GM20431 (cell line): ENCODE measurements around the gene DCLK2.

Source experiments
- in situ Hi-C: fragments of 300-500 bp; cut with MseI, MboI; formaldehyde crosslinking; loops from one replicate; pipeline ENCODE4 v1.15.0; 2020; ENCODE audit warnings: low sequenced_read_pairs; ENCODE audit not compliant: unreplicated experiment

The DCLK2 gene

DNA sequence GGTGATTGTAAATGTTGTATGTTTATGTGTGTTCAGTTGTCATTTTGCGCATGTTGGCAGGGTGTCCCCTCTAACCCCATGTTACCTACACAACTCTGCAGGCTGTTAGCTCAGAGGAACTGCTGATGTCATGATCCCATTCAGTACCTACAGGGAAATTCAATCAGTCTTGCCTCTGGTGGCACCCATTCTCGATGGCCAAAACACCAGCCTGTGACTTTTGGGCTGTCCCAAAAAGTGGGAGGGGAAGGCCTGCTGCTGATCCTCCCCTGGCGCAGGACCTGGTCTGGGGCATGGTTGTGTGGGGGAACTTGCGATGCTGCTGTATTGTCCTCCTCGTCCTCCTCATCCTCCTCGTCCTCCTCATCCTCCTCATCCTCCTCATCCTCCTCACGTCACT, 174.5 kb downstream of the DCLK2 start:
- in situ Hi-C loops, result no loop called here

DNA sequence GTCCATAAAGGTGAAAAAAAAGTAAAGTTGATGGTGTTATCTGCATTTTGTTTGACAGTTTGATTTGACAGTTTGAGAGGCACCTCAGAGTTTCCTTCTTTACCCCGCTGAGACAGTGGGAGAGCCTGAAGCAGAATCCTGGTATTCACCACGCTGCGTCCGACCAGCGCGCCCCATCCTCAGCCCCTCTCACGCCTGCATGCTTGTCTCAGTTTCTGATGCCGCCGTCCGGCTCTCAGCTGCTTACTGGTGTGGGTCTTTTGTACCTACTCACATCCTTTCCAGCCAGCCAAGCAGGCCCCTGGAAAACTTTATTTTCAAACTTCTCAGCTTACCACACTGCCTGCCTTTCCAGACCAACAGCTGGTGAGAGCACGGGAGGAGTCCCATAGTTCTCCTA, 175.2 kb downstream of the DCLK2 start:
- in situ Hi-C loops, result no loop called here

DNA sequence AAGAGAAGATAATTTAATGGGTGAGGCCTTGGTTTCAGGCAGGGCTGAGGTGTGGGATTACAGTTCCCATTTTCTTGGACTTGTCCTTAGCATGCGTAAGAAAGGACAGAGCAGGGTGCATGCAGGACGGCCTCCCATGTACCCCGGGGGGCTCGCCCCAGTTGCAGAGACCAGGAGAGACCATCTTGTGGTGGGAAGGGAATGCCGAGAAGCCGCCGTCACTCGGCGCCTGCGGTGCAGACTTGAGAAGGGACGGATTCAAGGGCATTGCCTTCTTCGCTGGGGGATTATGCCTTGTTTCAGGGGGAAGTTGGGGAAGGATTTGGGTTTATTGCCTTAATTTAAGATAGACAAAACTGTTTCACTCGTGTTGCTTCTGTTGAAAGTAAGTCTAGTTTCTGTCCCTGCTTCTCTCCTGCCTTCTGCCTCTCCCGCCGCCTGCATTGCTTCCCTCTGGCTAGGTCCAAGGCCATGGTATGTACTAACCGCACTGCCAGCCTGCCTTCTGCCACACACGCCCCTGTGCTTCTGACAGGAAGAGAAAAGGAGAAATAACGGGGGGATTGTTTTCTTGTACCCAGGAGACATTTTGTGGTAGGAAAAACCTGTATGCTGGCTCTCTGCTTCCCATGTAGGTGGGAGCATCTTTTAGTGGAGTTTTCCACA, 175.9 kb downstream of the DCLK2 start:
- in situ Hi-C loops, result no loop called here

DNA sequence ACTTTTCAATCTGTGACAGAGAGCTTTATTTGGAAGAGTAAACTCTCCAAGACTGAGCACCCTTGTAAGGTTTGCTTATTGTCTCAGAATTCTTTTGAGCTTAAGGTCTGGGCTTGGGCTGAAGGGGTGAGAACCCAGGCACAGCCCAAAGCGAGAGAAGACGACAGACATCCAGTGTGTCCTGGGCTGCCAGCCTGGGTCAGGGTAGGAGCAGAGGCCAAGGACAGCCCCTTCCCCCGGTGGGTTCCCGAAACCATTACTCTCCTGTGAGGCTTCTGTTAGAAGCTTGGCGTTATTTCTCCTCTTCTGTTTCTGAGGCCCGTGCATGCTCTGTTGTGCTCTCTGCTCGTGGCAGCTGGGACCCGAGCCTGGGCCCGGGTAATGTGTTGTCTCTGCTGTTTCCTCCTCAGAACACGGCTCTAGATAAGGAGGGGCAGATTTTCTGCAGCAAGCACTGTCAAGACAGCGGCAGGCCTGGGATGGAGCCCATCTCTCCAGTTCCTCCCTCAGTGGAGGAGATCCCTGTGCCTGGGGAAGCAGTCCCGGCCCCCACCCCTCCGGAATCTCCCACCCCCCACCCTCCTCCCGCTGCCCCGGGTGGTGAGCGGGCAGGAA, 177.5 kb downstream of the DCLK2 start:
- in situ Hi-C loops, result no loop called here

DNA sequence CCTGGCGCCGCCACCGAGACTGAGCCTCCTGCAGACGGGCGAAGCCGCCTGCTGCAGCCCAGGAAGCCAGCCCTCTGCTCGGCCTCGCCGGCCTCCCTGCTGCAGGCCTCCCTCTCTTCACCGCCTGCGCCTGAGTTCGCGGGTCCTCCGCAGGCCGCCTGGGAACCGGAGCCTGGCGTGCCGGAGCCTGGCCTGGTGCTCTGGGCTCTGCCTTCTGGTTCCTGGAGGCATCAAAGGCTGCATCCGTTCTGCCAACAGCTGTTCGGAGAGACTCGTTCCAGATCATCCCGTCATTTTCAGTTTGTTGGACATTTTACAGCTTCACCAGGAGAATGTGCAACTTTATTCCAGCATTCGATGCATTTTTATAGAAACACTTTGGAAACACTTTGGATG, 178.0 kb downstream of the DCLK2 start:
- in situ Hi-C loops, result no loop called here

DNA sequence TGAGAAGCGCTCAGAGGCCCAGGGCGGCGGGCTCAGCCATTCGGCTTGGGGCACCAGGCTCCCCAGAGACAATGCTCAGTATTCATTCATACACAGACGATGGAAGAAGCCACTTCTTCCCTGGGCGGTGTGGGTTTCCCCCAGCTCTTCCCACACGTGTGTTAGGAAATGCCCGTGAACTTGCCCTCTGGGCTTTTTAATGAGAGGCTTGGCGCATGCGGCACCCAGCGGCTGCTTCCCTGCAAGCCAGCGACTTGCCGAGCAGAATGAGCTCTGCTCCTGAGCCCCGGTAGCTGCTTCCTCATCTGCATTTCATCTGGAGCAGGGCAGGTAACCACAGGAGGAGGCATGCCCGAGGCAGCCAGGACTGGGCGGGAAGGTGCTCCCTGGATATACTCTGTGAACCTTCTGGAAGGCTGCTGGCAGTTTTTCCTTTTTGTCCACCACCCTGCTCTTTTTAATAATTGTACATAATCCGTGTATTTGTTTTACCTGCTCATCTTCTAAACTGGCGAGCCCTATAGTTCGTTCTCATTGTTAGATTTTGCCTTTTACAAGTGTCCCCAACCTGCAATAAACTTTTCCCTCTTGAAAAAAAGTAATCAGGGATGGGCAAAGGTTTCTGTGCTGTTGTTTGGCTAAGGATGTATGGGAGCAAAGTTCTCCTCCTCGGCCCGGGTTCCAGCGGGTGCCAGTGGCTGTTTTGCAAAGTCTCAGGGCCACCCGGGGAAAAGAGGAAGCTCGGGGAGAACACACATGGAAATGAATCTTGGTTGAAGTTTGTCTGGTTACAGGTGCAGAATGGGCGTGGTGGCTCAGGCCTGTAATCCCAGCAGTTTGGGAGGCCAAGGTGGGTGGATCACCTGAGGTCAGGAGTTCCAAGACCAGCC, 178.8 kb downstream of the DCLK2 start:
- in situ Hi-C loops, result no loop called here

DNA sequence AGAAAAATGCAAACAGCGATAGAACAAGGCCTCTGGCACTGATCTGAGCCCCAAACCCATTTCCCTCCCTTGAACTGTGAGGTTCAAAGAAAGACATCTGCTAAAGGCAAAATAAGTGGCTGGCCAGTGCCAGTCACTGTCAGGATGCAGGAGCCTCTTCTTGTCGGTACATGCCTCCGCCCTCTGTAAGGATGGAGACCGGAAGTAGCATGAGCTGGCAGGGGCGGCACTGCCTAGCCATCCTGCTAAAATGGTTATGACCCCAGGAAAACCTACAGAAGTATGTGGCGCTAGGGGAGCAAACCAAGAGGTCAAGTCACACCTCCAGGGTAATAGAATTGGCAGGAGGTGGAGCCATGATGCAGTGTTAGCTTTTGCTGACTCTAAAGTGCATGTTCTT, 180.3 kb downstream of the DCLK2 start:
- in situ Hi-C loops, result no loop called here

DNA sequence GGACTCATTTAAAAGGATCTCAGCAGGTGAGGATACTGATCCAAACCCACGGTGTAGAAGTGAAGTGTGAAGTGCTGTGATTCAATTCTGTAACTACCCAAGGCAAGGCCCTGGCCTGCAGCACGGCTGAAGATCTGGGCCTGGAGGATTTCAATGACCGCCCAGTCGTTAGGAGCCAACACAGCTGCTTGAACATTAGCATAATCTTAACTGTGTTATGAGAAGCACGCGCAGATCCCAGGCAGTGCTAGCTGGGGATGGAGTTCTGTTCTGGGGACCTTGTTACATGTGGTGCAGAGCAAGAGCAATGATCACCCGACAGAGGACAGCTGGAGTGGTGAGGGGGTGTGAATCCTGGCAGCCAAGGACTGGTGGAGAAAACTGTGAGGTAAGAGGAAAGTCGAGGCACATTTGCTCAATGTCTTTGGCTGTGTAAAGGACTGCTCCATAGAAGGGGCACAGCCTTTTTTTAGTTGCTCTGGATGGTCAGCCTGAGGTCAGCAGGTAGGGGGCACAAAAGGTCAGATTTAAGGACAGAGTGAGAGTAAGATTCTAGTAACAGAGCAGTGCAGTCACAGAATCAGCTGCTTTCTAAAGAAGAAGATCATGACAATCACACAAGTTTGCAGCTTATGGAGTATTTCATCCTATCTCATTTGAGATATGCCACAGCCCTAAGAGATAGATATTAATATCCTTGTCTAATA, 181.8 kb downstream of the DCLK2 start:
- in situ Hi-C loops, result no loop called here

DNA sequence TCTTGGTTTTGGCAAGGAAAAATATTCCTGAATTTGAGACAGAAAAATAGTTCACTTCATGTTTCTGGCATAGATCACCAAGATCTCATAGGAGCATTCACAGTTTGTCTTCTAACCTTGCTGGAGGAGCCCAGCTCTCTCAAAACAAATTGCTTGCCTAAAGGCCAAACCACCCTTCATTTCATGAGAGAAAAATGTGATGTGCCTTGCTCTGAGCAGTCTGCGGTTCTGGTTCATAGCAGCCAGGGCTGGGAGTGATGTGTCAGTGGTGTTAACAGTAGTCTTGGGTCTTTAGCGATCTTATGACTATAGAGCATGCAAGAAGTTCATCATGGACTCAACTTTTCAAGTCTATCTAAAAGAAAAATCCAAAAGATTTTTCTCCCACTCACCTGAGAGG, 183.3 kb downstream of the DCLK2 start:
- in situ Hi-C loops, result no loop called here

DNA sequence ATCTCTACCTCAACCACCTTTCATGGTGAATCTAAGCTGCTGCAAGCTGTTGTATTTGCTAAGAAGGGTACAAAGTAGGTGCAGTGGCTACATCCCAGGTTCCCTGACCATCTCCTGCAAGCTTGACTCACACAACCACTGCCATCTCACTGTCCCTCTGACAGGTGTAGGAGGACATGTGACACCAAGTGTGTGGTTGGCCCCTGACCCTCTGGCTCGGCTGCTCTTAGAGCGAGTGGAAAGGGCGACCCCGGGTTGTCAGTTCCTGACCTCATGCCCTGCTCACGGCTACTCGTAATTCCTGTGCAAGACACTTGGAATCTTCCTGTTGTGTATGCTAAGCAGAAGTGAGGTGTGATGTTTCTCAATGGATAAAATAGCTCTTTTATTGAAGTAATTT, 184.4 kb downstream of the DCLK2 start:
- in situ Hi-C loops, result no loop called here

DNA sequence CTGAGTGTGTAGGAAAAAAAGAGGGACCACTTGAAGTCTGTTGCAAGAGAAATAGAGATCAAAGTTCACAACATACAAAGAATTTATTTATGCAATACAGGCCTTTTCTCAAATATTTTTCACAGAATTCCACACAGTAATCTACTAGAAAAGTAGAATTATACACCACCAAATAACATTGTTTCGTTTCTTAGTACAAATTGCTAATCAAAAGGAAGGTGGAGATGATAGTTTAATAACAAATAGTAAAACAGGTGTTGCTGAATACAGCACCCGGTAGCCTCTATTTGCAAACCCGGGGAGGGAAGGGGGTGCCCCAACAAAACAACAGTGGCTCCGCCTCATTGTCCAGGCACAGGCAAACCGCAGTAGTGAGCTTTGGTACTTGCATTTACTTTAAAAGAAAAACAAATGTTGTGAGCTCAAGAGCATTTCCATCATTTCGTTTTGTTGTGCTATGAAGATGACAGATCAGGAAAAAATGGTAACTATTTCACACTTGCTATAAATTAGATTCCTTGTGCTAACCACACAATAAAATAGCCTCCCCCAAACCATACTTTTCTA, 186.4 kb downstream of the DCLK2 start:
- in situ Hi-C loops, result no loop called here

DNA sequence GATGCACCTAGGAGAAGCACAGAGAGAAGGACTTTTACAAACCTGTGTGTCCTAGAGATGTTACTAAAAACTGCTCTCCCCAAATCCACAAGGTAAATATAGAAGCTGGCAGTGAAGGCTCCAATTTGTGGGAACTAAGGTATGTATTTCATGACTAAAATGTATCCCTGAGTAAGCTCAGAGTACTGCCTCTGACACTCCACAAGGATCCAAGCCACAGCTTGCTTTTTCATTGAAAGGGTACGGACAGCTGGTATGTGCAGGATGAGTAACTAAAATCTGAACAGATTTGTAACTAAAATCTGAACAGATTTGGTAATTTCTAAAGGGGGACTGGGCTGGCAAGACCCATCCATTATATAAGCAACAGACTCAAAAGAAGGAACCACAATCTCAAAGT, 187.6 kb downstream of the DCLK2 start:
- in situ Hi-C loops, result no loop called here

DNA sequence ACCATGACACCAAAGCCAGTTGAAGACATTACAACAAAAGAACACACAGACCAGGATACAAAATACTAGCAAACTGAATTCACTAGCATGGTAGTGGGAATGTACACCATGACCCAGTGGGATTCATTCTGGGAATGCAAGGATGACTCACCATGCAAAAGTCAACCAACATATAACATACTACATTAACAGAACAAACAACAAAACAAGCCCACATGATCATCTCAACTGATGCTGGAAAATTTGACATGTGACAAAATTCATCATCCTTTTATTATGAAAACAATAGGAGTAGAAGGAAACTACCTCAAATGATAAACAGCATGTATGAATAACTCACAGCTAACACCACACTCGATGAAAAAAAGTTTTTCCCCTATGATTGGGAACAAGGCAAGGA, 190.2 kb downstream of the DCLK2 start:
- in situ Hi-C loops, result no loop called here

DNA sequence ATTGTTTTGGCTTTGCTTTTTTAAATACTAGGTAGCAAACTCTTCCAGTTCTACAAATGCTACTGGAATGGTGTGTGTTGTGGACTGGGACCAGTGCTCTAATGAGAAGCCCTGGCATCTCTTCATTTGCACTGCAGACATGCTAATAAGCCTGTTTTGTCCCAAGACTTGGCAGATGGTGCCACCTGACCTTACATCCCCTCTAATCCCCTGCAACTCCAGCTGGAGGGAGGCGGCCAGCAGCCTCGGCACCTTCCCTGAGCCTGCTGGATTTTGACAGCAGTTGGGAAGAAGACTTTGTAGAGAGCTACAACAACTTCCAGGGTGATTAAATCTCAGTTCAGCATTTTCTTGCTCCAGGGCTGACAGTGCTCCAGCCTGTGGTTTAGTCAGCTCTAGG, 200.0 kb downstream of the DCLK2 start:
- in situ Hi-C loops, result loop anchor here (25.0 kb wide), 1 partner anchor 584 kb away; no protein-coding TSS in a partner anchor

DNA sequence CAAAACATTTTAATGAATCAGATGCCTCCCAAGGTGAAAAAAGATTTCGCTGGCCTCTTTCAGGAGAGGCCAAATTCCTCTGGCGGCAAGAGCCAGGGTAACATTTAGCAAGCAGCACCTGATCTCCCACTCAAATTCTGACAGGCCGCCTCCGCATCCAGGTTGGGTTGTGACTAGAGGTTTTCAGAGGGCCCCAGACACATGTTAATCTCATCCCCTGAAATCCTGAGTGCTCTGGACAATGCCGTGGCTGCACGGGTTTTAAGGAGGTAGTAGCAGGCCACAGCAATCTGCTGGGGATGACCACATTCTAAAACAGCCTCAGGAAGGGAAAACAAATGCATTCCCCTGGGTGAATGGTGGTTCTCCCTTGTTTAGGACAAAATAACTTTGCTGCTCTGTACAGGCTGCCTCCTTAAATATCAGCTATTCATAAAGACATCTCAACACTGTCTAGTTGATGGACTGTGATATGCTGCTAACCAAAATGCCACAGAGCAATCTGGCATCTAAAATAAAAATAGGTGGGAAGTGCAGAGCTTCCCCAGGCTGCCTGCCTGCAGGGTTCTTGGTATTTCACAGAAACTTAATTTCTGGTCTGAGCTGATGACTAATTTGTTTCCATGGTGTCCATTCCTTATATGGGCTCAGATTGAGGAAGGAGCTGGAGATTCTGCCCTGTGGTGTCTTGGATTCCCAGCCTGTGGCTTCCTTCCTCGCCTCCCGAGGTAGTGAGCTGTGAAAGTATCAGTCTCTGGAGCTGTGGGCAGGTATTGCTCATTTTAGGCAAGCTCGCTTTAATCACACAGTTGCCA, 202.0 kb downstream of the DCLK2 start:
- in situ Hi-C loops, result loop anchor here (25.0 kb wide), 1 partner anchor 582 kb away; no protein-coding TSS in a partner anchor

DNA sequence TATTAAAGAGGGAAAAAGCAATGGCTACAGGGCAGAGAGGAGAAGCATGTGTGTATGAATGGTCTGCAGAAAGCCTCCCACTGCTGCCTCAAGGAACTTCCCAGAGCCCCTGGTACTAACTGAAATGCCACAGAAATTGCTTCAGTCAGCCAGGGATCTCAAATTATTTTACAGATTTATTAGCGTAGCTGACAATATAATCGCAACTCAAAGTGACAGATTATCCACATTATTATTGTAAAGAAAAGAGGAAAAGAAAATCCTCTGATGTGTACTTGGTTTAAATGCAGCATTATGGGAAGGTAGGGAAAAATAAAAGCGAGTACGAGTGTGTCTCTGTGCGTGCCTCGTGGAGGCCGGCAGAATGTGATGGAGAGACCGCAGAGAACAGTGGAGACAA, 202.7 kb downstream of the DCLK2 start:
- in situ Hi-C loops, result loop anchor here (25.0 kb wide), 1 partner anchor 581 kb away; no protein-coding TSS in a partner anchor

DNA sequence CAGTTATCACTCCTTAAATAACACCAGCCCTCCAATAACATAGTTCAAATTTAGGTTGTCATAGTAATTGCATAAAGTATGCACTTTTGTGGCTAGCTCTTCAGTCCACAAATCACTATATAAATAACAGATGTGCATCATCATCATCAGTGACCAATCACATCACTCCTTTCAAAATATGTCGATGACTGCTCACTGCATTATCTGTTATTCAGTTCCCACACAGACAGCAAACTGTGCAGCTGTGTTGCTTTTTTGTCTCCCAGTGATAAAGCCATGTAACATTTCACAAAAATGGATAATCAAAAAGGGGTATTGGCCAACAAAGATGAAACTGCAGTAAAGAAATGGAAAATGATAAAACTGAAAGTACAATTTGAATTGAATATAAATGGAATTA, 205.4 kb downstream of the DCLK2 start:
- in situ Hi-C loops, result loop anchor here (25.0 kb wide), 1 partner anchor 579 kb away; no protein-coding TSS in a partner anchor

DNA sequence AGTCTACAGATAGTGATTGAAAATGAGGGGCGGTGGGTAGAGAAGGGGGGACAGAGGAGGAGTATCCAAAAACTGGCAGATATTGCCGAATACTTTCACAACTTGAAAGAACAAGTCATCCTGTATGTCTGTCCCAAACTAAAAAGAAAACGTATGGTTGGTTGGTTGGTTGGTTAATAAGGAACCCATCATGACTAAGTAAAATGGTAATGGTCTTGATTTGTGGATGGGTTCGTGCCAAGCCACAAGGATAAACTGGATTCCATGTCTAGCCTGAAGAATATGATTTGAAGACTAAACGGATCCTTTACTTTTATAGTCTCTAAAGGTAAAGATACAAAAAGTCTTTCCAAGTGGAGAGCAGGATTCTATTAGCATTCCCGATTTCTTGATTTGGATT, 208.4 kb downstream of the DCLK2 start:
- in situ Hi-C loops, result loop anchor here (25.0 kb wide), 1 partner anchor 576 kb away; no protein-coding TSS in a partner anchor

DNA sequence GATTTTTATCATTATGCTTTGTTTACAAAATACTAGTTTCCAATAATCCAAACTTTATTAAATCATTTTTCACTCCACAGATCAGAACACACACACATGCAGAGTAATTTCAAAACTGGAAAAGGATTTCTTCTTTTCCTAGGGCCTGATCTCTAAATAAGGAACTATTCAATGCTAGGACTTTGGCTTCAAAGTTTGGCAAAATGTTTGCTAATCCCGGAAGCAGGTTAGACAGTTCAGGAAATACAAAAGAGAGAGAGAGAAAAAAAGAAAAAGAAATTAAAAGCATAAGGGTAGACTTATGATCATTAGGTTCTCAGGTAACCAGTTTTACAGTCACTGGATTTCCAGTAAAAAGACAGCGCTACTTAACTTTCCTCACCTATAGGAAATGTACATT, 211.0 kb downstream of the DCLK2 start:
- in situ Hi-C loops, result loop anchor here (25.0 kb wide), 1 partner anchor 573 kb away; no protein-coding TSS in a partner anchor
